GM08714 (cell line): ENCODE results near the gene TMEM121.

ENCODE experiments used
- H3K4me3 ChIP-seq: fragments of 200-500 bp; sonication (Bioruptor generic); 2 replicates; pipeline ENCODE4 v1.5.1; 2014; ENCODE audit warnings: mild to moderate bottlenecking, low read length, inconsistent platforms
- ZNF274 ChIP-seq: IDR thresholded peaks from 2 replicates; pipeline ENCODE4 v1.6.1; 2012; ENCODE audit warnings: mild to moderate bottlenecking, low read depth, low read length

The TMEM121 gene

DNA sequence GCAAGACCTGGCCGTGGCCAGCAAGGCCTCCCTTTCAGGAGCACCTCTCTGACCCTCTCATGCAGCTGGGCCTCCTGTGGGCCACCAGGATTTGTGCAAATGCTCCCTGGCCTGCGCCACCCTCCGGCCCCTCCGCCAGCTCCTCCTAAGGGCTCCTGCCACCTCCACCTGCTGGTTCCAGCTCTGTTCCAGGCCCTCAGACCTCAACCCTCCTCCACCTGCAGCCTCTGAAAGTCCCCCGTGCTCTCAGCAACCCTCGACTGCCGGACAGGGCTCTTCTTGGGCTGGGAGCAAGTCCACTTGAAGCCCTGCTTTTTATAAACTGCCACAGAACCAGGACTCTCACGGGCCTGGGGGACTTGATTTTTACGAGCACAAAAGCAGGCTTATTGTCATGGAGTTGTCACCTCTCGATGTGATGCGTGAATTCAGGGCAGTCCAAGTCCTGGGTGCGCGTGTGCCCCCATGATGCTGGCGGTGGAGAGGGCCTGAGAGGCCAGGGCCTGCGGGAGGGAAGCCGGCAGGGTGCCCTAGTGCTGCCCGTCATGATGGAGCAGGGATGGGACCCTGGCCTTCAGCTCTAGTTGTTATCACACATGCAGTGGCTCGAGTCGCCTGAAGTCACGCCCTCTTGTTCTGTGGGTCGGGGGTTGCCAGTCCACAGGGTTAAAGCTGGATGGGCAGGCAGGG, 26.2 kb upstream of the TMEM121 start:
- TF ChIP-seq ZNF274: no peak

GRCh38 chr14:105500726-105501101, 25.7 kb upstream of the TMEM121 start:
- H3K4me3 ChIP-seq: no peak overlapping the region
- TF ChIP-seq ZNF274: no peak

More for the DNA sequence above, 26.2 kb upstream of the TMEM121 start:
- H3K4me3 ChIP-seq: no peak overlapping the region

GRCh38 chr14:105501504-105502291, 24.7 kb upstream of the TMEM121 start:
- TF ChIP-seq ZNF274: no peak
- no peak overlapping the region for H3K4me3 ChIP-seq

DNA sequence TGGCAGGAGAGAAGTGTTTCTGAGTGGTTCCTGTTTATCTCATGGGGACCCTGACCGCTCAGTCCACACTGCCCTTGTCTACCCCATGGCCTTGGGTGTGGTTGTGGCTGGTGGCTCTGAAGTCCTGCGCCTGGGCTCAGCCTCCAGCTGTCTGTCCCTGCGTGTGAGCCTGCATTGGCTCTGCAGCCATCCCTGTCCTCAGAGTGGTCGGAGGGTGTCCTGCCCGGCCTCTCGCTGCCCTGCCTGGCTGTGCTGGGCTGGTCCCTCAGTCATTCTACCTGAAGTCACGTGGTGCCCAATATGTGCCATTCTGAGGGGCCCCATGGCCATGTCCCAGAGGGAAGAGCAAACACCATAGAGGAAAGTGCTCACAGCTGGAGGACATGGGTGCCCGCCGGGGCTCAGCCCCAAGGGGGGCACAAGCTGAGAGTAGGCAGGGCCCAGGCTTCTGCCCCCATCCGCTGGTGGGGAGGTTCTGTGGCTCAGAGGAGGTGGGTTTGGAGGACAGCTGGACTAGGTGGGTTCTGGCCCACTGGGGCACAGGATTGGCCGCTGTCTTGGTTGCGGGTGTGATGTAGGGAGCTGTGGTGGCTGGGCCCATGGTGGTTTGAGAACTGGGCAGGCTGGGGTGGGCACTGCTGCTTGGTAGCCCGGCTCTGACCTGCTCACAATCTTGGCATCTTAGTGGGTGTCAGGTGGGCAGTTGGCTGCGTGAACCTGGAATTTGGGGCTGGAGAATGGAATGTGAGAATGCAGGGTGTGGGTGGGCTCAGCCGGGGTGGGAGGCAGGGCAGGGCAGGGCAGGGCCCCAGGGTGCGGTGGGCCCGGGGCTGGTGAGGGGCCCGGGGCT, 23.7 kb upstream of the TMEM121 start:
- H3K4me3 ChIP-seq: no peak overlapping the region
- TF ChIP-seq ZNF274: no peak

- H3K4me3 ChIP-seq: no peak overlapping the region
- no peak for TF ChIP-seq ZNF274
Measured at GRCh38 chr14:105503296-105503640, 23.1 kb upstream of the TMEM121 start.

DNA sequence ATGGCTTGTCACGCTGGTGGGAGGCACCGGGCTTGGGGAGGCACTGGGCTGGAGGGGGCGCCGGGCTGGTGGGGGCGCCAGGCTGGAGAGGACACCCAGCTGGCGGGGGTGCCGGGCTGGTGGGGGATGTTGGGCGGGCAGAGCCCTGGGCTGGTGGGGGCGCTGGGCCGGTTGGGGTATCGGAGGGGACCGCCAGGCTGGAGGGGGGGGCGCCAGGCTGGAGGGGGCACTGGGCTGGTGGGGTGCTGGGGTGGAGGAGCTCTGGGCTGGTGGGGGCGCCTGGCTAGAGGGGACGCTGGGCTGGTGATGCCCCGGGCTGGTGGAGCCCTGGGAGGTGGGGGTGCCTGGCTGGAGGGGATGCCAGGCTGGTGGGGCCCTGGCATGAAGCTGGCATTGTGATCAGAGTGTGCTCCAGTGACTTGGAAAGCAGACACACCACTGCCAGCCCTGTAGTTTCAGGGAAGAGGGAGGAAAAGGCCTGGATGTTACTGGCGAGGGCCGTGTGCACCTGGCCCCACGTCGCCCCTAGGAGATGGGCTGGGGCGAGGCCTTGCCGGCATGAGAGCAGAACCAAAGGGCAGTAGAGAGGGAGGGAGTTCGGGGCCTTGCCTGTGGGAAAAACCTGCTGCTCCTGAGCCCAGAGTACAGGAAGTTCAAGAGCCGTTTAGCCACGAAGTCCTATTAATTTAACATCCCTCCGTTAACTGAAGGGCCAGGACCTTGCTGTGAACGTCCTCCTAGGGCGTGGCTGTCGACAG, 22.3 kb upstream of the TMEM121 start:
- no peak for TF ChIP-seq ZNF274

DNA sequence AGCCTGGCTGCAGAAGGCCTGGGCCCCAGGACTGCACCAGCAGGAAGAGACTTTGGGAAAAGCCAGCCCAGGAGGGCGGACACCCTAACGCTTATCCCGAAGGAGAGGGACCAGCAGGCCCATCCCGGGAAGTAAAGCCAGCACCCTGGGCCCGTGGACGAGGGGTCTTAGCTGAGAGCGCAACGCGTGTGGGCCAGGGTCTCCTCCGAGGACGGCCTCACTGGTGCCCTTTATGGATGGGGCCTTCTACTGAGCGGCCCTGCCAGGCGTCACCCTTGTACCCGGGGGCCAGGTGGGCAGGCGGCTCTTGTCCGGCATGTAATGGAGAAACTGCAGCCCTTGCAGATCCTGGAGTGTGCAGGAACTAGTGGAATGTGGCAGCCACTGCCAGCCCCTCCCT, 21.3 kb upstream of the TMEM121 start:
- H3K4me3 ChIP-seq: no peak overlapping the region
- no peak for TF ChIP-seq ZNF274

More for the DNA sequence above, 22.3 kb upstream of the TMEM121 start:
- H3K4me3 ChIP-seq: no peak overlapping the region

DNA sequence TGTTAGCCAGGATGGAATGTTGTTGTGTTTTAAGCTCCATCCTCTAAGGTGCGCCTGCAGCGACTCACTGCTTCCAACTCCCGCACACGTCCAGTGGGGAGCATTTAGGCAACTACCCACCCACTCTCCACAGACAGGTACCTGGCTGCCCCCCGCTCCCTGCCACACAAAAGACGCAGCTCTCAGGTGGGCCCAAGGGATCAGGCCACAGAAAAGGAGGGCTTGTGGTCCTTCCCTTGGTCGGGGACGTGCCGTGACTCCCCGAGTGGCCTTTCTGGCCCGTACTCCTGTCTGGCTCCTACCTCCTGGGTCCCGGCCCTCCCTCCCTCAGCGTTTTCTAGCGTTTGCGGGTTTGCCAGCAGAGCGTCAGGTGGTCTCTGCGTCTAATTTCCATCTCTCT, 19.1 kb upstream of the TMEM121 start:
- H3K4me3 ChIP-seq: no peak overlapping the region
- TF ChIP-seq ZNF274: no peak

DNA sequence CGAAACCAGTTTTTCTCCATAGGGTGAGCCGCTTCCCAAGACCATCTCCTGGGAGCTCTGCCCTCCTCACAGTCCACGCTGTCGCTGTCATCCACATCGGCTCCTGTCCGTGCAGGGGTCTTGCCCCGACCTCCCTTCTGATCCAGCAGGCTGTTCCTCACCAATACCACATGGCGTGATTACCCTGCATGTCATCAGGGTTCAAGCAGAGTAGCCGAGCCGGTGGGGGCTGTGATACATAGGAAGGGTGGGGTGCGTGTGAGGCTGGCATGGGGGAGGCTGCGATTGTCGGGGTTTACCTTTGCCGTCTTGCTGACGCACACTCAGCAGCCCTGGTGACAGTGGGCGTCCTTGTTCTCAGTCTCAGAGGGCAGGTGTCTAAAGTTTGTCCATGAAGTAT, 18.3 kb upstream of the TMEM121 start:
- H3K4me3 ChIP-seq: no peak overlapping the region
- TF ChIP-seq ZNF274: no peak

- no peak for TF ChIP-seq ZNF274
- no peak overlapping the region for H3K4me3 ChIP-seq
Measured at GRCh38 chr14:105508601-105509000, 17.8 kb upstream of the TMEM121 start.

DNA sequence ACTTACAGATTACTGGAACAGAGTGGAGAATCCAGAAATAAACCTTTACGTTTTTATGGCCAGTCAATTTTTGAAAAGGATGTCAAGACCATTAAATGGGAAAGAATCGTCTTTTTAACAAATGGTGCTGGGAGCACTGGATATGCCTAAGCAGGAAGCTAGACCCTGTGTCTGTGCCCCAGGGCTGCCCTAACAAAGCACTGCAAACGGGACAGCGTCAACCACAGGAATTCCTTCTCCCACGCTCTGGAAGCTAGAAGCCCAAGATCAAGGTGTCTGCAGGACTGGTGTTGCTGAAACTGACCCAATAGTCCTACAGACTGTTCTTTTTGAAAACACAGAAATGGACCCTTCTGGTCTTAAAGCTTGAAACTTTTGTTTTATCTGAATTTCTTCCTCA, 9.3 kb upstream of the TMEM121 start:
- H3K4me3 ChIP-seq: no peak overlapping the region
- no peak for TF ChIP-seq ZNF274

GRCh38 chr14:105519946-105520698, 6.3 kb upstream of the TMEM121 start:
- no peak overlapping the region for H3K4me3 ChIP-seq
- TF ChIP-seq ZNF274: no peak

DNA sequence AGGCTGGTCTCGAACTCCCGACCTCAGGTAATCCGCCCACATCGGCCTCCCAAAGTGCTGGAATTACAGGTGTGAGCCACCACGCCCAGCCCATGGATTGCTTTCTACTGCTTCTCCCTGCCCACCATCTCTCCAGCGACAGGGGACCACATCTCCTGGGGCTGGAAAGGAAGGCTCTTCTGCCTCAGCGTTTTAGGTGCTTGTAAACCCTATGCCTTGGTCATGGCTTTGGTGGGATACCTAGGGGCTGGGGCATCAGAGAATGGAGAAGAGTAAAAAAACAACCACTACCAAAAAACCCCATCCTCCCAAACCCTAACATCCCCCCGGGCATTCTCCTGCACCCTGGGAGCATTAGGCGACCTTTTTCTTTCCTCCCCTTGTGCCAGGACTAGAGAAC, 1.1 kb upstream of the TMEM121 start:
- TF ChIP-seq ZNF274: no peak
- no peak overlapping the region for H3K4me3 ChIP-seq
